ENCODE results near the gene TMCC3.

GRCh38 chr12:94614288-94614721, 36.1 kb downstream of the TMCC3 start:
- TF ChIP-seq CTCF (IDR thresholded peaks at IDR 0.05) (no peak), ZFX (IDR thresholded peaks at IDR 0.05; ENCODE audit: borderline replicate concordance) (no peak)

Data from 22Rv1 (cell line).